Stimulated activated CD8-positive, alpha-beta memory T cell treated with anti-CD3 and anti-CD28 coated beads, Interleukin-15, amount 100 ng/mL, for 4 hours (primary cell): ENCODE measurements around the gene FCN1.

Source experiments
- DNase-seq, 2 donors: peaks; one replicate each; pipeline ENCODE4 v3.0.0-alpha.2; 2020; ENCODE audit warnings: low read depth in 2 of 2

FCN1 gene

DNA sequence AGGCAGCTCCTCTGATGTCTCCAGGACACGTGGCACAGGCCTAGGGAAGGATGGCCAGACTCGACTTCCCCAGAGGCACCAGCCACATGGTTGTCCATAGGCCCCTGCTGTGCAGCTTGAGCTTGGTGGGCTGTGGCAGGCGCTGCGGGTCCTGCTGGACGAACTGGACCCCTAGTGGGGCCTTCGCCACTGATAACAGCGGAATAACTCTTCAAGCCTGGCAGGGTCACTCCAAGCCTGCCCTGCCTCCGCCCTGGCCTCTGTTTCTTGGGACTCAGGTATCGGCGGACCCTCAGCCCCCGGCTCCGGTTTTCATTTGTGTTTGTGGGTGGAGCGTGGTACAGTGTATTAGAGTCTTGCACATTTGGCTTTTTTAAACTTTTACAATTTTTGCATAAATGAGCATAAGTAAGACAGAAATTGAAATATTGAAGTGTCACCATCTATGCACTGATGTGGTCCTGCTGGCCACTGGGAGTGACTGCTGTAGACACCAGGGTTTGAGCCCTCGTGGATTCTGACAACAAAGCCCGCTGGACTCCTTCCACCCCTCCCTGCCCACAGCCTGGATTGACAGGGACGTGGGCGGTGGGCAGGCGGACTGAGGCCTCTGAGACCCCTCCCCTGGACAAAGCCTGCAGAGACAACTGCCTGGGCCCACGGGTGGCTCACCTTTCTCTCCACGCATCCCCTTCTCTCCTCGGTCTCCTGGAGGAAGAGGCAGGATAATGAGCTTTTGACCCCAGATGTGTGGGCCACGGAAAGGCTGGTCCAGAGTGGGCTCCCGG is 3.8 kb downstream of the FCN1 start:
- DNase-seq, result no peak

DNA sequence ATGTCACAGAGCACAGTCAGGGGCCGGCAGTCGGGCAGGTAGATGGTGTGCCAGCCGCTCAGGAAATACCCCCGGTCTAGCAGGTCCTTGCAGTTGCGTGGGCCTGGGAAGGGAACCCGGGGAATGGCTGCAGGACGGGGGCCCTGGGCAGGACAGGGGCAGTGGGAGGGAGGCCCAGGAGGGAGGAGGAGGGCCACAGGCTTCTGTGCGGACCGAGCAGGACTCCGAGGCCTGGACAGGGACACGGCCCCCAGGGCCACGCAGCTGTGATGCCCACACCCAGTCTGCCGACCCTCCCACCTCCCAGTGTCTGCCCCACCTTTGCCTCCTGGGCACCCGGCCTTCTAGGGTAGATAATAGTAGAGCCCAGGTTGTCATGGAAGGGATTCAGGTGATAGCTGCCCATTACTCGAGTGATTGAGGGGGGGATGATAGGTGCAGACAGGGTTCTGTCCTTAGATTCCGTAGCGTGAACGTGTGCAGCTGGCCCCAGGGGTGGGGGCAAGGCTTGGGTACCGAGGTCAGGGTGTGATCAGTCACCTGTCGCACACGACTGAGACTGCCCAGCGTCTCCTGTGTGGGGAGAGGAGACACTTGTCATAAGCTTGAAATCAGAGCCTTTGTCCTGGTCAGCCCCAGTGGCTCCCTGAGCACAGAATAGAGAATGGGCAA is 4.5 kb downstream of the FCN1 start:
- no peak for DNase-seq

DNA sequence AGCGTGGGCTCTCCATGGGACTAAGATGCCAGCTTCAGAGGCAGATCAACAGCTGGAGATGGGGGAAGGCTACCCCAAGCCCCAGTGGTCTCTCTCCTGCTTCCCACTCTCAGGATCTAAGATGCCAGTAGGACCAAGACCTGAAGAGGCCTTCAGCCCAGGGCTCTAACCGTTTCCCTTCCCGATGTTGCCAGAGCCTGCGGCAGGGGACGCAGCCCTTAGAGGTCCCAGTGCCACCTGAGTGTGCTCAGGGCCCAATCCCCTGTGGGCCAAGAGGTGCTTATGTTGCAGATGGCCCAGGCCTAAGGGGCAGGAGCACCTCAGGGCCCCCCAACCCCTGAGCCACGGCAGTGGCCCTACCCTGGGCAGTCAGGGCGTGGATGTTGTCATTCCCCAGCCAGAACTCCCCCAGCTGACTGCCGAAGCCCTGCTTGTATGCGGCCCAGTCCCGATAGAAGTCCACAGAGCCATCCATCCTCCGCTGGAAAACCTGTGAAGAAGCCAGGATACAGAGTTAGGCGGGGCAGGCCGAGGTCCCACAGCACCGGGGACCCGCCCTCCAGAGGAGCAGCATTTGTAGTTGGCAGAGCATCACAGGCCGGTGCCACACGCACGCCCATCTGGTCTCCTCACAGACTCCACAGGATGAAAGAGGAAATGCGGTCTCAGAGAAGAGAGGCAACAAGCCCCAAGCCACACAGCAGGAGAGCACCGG is 5.4 kb downstream of the FCN1 start:
- no peak for DNase-seq

DNA sequence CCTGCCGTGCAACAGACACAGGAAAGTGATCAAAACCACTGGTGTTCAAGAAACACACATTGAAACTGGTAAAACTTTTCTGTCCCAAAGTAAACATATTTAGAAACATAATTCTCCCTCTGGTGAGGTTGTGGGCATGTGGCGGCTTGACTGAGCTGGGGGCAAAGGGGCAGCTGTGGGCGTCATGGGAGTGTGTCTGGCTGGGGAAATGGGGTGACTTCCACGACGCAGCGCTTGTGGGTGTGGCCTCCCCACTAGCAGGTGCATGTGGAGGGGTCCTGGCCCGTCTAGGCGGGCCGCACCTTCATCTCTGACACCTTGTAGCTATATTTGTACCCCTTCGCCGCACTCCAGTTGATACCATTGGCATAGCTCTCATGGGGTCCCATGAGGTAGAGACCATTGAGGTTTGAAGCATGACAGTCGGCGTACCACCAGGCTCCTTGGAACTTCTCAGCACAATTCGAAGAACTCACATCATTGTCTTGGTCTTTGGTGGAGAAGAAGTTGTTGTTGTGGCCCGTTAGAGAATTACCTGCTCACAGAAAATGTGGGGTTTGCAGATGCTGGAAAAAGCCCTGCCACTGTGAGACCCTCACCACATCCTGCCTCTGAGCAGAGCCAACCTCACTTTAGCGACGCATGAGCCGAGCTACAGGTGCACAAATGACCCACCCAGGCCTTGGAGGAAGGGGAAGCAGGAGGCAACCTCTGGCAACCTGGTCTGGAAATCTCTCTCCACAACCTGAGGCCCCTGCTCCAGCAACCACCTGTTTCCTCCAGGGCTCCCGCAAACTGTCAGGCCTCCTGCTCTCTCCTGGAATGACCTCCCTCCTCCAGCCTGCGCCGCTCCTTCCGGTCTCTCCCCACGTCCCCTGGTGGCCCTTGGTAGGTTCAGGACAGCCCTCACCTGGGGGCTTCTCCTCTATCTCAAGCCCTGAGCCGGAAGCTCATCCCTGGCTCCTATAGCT is 7.9 kb downstream of the FCN1 start:
- DNase-seq, result no peak

DNA sequence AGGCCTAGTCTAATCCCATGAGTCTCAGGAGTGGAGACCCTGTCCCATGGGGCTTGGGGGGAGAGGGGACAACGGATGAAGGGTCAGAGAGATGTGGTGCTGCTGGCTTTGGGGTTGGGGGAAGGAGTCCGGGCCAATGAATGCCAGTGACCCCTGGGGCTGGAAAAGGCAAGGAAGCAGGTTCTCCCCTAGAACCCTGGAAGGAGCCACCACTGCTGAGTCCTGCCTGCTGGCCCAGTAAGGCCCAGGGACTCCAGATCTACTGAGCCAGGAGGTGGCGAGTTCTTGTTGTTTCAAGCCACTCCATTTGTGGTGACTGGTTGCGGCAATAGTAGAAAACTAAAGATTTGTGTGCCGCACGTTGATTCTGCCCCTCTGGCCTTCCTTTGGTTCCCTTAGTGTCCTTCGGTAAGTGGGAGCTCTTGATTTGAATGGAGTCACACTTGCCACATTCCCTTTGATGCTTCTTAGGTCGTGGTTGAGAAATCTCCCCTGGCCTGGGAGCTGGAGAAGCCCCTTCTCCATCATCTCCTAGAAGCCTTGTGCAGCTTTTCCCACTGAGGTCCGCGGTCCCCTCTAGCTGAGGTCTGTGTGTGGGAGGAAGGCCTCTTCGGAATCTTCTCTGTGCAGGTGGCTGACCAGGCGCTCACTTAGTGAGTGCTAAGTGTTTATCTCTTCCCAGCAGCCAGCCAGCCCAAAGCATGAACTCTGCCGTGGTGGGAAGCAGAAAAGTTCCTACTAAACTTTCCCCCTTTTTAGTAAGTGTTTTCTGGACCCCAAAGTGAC is 9.0 kb downstream of the FCN1 start:
- no peak for DNase-seq

DNA sequence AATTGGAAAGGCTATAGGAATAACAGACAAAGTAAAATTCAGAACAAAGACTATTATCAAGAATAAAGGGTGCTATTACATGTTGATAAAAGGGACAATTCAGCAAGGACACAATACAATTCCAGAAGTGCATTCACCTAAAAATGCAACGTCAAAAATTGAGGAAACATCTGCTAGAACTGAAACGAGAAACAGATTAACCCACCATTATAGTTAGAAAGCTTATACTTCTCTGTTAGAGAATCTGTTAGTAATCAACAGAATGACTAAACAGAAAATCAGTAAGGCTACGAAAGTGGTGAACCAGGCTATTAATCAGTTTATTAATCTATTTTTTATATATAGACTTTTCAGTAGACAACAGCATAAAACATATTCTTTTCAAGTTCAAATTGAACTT is 14.8 kb downstream of the FCN1 start:
- DNase-seq, result no peak

DNA sequence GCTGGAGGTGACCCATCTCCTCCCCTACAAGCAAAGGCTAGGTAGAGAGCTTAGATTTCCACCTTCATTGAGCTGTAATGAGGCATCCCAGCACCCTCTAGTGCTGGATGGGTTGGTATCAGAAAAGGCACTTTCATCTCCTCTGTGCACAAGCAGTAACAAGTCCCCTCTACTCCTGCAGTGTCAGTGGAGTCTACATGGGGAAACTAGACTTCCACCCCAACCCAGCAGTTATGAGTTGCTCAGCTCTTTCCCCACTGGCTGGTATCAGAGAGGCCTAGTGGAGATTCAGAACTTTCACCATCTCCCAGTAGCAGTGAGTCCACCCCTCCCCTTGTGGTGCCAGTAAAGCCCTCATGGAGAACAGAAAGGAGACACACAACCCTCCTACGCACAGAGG is 17.9 kb downstream of the FCN1 start:
- DNase-seq, result no peak

DNA sequence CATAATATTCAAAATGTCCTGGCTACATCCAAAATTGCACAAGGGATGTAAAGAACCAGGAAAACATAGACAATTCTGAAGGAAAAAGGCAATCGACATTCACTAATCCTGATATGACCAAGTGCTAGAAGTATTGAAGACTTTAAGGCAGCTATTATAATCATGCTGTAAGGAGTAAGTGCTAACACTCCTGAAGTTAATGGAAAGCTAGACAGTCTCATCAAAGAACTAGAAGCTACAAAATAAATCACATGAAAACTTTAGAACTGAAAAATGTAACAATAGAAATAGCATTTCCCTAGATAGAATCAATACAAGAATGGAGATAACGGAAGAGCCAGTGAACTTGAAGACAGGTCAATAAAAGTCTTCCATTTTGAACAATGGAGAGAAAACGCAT is 18.5 kb downstream of the FCN1 start:
- DNase-seq, result no peak

DNA sequence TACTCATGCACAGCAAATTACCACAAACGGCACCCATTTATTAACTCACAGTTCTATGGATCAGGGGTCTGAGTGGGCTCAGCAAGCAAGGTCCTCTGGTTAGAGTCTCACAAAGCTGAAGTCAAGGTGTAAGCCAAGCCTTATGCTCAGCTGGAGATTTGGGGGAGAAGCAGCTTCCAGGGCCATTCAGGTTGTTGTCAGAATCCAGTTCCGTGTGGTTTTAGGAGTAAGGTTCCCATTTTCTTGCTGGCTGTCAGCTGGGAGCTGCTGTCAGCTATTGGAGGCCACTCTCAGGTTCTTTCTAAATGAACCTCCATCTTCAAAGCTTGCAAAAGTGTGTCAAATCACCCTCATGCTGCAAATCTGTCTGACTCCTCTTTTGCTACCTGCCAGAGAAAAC is 19.4 kb downstream of the FCN1 start:
- DNase-seq, result no peak

DNA sequence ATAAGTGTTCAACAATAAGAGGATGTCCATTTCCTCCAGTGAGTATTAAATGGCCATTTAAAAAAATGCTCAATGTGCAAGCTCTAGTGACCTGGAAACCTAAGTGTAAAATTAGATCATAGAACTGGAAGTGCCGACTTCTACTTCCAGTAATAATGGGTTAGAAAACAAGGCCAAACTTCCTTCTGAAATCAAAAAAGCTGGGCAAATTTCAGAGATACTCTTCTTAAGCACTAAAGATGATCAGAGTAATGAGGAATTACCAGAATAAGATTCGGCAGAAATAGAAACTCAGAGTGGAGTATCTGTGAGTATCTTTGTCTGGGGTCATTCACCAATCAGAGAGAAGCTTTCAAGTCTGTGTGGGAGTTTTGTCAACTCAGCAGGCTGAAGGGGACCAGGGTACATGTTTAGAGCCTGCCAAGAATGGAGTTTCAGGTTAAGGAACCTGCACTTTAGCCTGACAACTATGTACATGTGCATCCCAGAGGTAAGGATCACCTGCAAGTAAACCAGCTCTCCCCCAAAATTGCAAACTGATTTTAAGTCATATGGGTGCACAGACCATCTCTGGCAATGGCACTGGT is 20.0 kb downstream of the FCN1 start:
- DNase-seq, result no peak

DNA sequence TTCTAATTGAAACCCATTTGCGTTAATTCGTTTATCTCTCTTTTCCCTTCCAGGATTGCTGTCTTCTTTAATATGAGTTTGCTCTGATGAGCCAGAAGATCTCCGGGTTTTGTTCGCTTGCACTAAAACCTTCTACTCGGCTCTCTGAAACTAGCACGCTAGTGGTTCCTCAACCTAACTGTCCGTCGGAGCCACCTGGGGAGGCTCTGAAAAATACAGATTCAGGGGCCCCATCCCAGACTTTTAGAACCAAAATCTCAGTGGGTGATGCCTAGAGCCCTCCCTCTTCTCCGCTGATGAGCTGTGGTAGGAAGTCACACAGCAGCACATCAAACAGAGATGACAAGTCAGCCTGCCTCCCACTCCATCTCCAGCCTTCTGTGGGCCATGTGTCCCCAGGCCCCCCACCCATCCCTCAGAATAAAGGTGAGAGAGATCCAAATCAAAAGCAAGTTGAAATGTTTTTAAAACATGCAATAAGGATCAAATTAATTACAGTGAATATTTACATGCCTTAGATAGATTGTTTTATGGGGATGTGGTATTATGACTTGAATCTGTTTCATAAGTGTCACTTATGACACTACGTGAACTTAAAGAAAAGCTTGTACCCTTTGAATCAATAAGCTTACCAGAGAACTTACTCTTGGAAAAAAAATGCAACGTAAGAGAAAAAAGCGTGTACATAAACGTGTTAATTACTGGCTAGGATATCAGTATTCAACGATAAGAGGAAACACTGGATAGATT is 20.7 kb downstream of the FCN1 start:
- DNase-seq, result no peak

DNA sequence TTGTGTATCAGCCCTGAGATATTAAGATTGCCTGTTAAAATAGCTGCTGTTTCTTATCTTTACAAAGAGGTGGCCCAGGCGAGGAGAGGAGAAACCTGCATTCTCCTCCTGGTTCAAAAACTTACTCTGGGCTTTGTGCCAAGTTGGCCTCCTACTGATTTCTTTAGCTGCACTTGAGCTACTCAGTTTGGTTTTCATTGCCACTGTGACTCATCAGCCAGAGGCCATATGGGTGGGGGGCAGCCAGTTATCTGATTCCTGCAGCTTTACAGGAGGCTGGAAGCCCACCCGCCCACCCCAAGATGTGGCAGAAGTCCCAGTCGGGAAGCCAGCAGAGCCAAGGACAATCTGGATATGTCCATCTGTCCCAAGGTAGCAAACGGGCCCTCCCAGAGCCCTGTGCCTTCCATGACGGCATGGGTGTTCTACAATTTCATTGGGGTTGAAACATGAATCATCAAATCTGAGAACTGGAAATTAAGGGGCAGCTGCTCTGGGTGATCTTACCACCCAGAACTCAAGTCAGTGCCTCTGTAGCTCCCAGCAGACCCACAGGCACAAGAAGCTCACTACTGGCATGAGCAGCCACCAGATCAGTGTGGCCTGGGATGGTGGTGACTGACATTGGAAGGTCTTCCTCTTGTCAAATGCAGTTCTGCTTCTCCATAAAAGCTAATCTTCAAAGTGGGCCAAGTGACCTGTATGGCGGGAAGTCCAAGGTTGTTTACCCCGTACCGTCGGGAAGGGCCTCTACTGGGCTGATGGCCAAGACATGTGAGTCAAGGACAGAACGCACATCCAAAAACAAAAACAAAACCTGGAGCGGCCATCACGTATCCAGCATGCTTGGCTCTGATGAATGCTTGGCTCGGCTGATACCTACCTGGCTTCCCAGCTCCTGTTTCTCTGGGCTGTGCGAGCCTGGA is 21.5 kb downstream of the FCN1 start:
- no peak for DNase-seq

DNA sequence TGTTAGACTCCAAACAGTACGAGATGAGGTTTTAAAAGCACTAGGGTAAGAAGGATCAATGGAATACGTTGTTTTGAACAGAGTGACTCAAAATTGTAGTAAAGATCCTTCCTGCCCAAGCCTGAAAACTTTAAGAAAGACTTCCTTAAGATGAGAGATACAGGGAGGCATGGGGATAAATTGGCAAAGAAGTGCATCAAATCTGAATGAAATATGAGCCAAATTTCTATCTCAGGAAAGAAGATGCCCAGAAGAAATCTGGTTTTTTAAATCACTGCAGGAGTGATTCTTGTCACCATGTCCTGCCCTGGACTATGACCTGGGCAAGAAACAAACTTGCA is 22.2 kb downstream of the FCN1 start:
- DNase-seq, result no peak

DNA sequence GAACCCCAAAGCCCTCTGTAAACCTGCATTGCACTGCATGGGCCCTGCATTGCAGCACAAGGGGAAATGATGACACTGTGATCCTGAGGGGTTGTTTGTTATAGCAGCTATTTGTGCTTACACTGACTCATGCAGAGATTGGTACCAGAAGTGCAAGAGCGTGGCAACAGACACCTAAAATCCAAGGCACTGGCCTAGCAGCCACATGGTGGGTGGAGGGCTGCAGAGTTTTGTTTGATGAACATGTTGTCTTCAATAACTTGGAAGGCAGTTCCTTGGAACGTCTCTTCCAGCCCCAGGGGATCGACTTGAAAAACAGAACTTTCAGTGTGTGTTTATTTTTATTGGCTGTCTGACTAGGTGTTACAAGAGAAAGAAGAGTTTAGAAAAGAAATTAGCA is 22.6 kb downstream of the FCN1 start:
- no peak for DNase-seq

DNA sequence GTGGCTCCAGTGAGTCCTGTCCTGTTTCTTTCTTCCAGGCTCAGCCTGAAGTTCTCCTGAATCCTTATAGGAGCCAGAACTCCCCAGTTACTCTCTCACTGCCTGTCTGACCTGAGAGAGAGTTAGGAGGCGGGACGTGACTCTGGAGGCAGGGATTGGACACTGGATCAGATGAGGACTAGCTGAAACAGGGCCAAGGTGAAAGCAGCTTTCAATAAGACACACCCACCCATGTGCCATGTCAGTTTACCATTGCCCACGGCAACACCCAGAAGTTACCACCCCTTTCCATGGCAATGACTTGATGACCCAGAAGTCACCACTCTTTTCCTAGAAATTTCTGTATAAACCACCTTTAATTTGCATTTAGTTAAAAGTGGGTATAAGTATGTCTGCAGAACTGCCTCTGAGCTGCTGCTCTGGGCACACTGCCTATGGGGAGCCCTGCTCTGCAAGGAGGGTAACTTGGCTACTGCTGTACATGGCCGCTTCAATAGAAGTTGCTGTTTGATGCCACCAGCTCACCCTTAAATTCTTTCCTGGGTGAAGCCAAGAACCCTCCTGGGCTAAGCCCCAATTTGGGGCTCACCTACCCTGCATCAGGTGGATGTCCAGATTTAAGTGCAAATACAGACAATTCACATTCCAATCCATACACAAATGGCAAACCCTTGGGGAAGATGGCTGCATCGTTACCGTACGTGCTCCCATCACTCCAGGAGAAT is 23.4 kb downstream of the FCN1 start:
- no peak for DNase-seq

DNA sequence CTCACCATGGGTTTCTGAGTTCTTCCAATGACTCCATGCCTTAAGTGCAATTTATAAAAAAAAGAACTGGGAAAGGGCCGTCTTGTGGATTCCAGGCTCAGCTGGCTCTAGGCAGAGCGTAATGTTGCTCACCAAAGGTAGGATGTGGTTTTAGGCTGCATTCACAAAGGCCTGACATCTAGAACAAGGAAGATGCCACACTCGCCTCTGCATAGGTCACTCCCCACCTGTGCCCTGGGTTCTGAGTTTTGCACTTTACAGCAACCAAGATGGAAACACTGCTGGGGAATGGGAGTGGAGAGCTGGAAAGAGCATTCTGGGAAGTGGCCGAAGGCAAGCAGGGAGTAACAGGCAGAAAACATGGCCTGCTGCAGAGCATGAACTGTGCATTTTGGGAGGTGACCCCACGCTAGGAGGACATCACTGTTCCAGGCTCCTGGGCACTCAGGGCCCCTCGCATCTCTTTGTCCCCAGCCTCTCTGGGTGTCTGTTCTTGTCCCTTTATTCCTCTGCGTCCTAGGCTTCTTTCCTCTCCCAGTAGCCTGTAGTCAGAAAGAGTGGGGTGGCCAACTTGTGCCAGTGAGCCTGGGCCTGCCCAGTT is 24.8 kb downstream of the FCN1 start:
- DNase-seq, result no peak

DNA sequence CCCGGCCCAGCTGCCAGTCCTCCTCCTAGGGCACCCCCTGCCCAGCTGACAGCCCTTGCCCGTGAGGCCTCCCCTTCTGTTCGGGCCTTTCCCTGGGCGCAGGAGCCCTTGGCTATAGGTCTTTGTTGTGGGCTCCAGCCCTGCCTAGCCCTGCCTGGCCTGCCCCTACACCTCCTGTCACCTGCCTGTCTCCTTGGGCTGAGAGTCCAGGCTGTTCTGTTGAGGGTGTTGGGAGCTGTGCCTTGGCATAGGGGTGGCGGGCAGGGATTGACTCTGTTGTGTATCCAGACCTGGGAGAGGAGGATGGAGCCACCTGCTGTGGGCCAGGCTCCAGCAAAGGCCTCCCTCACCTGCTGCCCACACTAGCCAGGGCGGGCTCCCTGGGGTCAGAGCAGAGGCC is 25.5 kb downstream of the FCN1 start:
- no peak for DNase-seq

DNA sequence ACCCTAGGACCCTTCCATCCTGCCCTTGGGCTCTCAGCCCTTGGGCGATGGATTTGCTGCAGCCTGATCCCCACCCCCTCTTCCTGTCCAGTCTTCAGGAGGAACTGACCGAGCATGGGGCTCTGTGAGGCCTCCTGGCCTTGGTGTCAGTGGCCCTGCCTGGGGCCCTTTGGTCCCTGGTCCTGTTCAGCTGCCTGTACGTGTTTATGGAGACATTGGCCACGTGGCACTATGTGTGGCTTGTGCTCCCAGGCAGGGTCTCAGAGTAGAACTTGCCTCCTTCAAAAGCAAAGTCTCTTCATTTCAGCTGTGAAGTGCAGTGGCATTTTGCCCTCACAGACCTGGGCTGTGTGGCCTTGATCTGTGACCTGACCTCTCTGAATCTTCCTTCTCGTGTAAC is 26.0 kb downstream of the FCN1 start:
- no peak for DNase-seq
